Neural progenitor cell (in vitro differentiated cells): ENCODE data around the gene SCN1B.

ENCODE experiments used
- CTCF ChIP-seq: fragments of 200-600 bp; sonication (generic); IDR thresholded peaks from 2 replicates; pipeline ENCODE4 v1.5.1; 2017; ENCODE audit warnings: antibody characterized with exemption, mild to moderate bottlenecking
- EZH2 ChIP-seq: fragments of 200-600 bp; sonication (generic); IDR thresholded peaks from 2 replicates; pipeline ENCODE4 v1.6.1; 2017; ENCODE audit warnings: antibody characterized with exemption, mild to moderate bottlenecking, moderate library complexity

- TF ChIP-seq EZH2 (no peak), CTCF (no peak)
Measured at GRCh38 chr19:35052599-35053190, 22.4 kb downstream of the SCN1B start.
